22Rv1 (cell line): ENCODE data around the gene HEATR1.

Experiments
- H3K27ac ChIP-seq: fragments of 450-650 bp; 2 replicates; pipeline ENCODE4 v1.5.1; 2017
- ZFX ChIP-seq: fragments of 450-650 bp; IDR thresholded peaks from 2 replicates; pipeline ENCODE4 v1.6.1; 2017; ENCODE audit warnings: antibody characterized with exemption, borderline replicate concordance
- TF ChIP-seq, protein P1 (sequence below): fragments of 450-650 bp; IDR thresholded peaks from 2 replicates; pipeline ENCODE4 v1.5.1; 2017; ENCODE audit warnings: mild to moderate bottlenecking

The HEATR1 gene

DNA sequence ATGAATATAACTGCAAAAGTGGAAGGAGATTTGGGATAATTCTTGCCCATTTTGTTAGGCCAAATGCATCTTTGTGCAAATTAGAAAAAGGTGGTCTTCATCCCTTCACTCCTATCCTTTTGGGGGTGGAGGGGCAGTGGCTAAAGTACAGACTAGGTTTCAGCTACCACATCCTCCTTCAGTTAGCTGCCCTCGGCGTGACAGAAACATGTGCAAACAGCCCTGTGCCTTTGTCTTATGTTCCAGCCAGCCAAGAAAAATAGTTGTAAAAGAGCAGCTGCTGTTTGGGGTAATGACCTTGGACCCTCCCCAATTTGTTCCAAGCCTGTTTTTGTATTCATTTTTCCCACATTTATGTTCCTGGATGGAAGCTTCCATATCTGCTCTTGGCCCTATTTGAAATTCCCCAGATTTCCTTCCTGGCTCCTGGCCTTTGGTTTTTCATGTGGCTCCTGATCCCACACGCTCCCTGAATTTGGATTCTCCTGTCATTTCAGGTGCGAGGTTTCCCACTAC lies 88.8 kb downstream of the HEATR1 start:
- TF ChIP-seq, protein P1, sequence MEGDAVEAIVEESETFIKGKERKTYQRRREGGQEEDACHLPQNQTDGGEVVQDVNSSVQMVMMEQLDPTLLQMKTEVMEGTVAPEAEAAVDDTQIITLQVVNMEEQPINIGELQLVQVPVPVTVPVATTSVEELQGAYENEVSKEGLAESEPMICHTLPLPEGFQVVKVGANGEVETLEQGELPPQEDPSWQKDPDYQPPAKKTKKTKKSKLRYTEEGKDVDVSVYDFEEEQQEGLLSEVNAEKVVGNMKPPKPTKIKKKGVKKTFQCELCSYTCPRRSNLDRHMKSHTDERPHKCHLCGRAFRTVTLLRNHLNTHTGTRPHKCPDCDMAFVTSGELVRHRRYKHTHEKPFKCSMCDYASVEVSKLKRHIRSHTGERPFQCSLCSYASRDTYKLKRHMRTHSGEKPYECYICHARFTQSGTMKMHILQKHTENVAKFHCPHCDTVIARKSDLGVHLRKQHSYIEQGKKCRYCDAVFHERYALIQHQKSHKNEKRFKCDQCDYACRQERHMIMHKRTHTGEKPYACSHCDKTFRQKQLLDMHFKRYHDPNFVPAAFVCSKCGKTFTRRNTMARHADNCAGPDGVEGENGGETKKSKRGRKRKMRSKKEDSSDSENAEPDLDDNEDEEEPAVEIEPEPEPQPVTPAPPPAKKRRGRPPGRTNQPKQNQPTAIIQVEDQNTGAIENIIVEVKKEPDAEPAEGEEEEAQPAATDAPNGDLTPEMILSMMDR, result no peak
- no peak for TF ChIP-seq ZFX

DNA sequence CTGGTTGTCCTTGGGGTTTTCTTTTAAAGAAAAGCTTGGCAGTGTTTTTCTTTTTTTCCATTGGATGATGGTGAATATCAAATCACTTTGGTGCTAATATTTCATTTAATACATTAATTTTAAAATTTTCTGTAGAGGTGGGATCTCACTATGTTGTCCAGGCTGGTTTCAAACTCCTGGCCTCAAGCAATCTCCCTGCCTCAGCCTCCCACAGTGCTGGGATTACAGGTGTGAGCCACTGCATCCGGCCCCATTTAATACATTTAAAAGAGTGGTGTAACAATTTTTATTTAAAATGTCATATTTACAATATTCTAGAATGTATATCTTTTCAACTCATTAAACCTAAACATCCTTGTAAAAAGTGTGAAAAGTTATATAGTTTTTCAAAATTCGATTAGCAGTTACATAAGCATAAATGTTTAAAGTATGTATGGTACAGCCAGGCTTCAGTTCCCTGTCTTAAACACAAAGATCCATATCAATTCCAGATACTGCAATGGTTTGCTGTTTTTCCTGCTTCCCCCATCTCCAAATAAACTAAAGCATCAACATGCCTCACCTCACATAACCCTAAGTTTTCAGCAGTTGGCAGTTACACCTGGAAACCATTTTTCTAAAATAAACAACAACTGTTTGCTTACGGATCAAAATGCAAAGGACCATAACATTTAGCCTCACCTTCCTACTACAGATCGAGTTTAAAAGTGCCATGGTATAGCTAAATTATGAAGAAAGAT lies 89.4 kb downstream of the HEATR1 start:
- no peak for TF ChIP-seq ZFX
- TF ChIP-seq, protein P1, result no peak
- peak overlapping the region; percentile 64 for H3K27ac ChIP-seq

More for the DNA sequence above, 88.8 kb downstream of the HEATR1 start:
- H3K27ac ChIP-seq, result peak overlapping the region; percentile 64

DNA sequence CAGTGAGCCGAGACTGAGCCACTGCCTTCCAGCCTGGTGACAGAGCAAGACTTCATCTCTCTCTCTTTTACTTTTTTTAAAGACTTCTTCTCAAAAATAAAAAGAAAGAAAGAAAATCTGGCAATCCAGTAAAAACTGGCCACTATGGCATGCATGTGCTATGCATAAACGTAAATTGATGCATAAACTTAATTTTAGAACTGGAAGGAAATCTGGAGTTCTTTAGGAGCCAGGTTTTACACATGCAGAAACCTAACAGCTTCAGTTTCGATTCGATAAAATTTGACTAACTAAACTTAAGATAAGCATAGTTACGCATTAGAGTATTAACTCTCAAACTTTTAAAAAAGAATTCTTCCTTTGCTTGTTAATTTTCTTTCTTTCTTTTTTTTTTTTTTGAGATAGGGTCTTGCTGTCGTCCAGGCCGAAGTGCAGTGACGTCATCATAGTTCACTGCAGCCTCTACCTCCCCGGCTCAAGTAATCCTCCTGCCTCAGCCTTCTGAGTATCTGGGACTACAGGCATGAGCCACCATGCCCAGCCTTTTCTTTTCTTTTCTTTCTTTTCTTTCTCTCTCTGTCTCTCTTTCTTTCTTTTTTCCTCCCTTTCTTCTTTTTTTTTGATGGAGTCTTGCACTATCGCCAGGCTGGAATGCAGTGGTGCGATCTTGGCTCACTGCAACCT lies 92.4 kb downstream of the HEATR1 start:
- peak overlapping the region; percentile 22; the same call in 1 of the 2 replicates for H3K27ac ChIP-seq
- TF ChIP-seq, protein P1, result no peak
- TF ChIP-seq ZFX, result no peak

DNA sequence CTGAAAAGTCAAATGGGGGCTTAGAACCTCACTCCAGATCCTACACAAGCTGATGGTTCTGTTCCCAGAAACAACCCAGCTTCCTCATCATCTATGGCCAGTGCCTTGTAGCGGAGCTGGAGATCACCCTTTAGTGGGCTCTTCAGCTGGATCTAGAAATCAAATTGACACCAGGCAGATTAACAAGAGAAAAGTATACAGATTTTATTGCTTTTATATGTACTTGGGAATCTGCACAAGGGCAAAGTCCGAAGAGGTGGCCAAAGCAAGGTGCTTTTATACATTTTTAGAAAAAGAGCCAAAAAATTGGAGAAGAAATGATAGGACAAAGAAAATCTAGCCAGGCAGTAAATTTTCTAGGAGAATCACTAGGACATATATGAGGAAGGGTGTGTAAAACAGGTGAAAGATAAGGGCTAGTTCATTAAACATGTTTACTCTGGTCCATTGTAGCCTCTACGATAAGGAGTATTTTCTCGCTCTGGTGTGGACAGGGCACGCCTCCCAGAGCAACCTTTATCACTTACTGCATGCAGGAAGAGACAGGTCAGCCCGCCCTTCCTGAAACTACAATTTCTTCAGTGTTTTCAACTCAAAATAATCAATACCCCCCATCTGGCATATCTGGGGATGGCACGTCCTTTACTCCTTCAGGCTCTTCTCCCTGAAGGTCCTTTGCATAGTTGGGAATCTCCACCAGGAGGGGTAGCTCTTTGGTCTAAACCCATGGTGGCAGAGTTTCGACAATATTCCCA lies 94.5 kb downstream of the HEATR1 start:
- H3K27ac ChIP-seq, result no peak overlapping the region
- TF ChIP-seq, protein P1, result no peak
- TF ChIP-seq ZFX, result no peak

DNA sequence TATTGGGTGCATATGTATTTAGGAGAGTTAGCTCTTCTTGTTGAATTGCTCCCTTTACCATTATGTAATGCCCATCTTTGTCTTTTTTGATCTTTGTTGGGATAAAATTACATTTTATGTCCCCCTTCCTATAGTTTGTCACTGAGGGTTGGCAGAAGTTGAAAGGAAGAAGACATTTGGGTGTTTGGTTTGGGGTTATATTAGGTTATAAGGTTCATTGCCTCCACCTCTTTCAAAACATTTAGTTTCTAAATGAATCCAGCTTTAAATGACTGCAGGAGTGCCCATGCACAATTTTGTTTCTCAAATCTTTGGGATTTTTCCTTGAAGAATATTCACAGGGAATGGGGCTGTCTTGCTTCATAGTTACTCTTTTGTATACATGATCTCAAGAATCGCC lies 95.1 kb downstream of the HEATR1 start:
- TF ChIP-seq, protein P1, result no peak
- no peak for TF ChIP-seq ZFX
- H3K27ac ChIP-seq, result no peak overlapping the region

DNA sequence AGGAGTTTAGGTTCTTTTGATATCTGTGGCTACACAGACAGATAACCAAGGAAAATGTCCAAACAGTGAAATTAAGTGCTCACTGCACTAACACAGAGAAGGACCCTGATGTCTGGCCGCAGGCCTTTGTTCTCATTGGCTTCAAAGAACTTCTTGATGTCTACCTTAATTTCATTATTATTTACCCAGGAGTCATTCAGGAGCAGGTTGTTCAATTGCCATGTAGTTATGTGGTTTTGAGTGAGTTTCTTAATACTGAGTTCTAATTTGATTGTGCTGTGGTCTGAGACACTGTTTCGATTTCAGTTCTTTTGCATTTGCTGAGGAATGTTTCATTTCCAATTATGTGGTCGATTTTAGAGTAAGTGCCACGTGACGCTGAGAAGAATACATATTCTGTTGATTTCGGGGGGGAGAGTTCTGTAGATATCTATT lies 95.7 kb downstream of the HEATR1 start:
- TF ChIP-seq, protein P1, result no peak
- no peak for TF ChIP-seq ZFX
- H3K27ac ChIP-seq, result no peak overlapping the region
